ENCODE data around the gene SIX6.

GRCh38 chr14:60510254-60510950, 1.5 kb downstream of the SIX6 start:
- TF ChIP-seq CTCF (IDR thresholded peaks at IDR 0.05): no peak
- TF ChIP-seq POLR2A (IDR thresholded peaks at IDR 0.05): no peak

Measured in breast epithelium (tissue), 3 donors.